GM19043 (cell line): Measurements from ENCODE around the gene MDP1.

Experiments
- ATAC-seq: cut with Tn5 transposase; IDR thresholded peaks from one replicate; pipeline ENCODE4 v1.9.1; 2021; ENCODE audit warnings: low read depth; ENCODE audit not compliant: unreplicated experiment

Gene MDP1

DNA sequence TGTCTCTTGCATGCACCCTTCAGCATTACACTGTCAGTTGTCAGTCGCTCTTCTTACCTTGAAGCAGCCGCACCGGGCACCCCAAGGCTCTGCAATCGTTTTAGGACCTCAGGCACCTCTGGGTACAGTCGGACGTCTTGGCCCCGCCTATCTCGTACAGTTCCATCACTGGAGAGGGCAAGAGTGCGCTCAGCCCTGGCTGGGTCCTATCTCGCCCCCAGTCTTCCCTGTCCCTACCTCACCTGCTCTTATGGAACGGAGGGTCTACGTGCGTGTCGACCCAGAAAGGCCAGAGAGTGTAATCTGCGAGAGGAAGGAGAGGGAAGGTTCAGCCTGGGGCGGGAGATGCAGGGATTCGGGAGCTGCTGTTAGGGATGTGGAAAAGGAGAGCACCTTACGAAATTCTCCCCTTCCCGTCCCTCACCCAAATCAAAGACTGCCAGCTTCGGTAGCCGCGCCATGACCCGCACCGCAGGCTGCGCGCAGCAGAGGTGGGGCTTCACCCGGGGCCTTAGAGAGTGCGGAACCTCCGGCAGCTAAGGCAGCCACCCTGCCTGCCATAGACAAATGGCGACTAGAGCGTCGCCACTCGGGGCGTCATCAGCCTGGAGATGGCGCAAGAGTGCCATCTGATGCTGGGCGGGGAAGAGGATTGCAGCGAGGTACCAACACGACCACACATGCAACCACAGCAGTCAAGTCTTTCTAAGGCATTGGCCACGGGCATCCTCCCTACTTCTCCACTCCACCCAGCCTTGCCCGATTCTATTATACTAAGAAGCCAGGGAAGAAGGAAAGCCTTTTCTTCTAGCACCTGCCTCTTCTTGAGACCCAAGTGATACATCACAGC is at the start of gene MDP1:
MDP1 (minus strand) TSS at position 572 of the 850 bp plus-strand sequence; CDS start at position 461, 111 bp downstream.
- peak; percentile 60 for ATAC-seq

GRCh38 chr14:24264298-24264697 is 48.4 kb upstream of the MDP1 start:
- ATAC-seq, result no peak

DNA sequence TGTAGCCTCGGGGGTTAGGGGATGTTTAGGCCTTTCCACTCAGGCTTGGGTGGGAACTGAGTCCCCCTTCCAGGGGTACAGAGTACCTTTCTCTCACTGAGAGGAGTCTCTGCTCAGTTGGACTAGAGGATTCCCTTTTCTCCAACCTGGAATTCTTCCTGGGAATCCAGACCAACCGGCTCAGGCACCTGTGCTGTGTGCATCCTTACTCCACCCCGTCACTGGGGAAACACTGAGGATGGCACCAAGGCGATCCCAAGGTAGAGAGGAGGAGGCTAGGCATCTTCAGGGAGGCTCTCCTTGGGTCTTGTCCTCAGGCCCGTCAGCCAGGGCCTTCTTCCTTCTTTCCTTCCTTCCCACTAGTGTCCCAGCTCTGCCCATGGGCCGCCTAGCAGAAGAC is 48.0 kb upstream of the MDP1 start:
- ATAC-seq, result no peak

GRCh38 chr14:24262821-24263733 is 47.2 kb upstream of the MDP1 start, which contains the start of gene TGM1:
TSS of gene TGM1 (minus strand) at chr14:24263177. CDS start at chr14:24262352, 825 bp downstream.
- no peak for ATAC-seq

DNA sequence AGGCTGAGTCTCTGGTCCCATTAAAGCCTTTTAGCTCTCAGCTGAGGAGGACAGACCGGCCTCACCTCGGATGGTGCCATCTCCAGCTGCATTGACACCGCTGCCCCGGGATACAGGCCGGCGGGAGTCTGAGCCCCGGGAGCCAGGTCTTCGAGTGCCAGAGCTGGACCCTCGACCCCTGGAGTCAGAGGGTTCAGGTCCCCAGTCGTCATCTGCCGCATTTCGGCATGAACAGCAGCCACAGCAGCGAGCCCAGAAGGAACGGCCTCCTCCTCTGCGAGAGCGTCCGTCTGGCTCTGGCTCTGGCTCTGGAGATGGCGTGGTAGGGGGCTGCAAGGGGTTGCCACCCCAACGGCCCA is 46.1 kb upstream of the MDP1 start:
- no peak for ATAC-seq

- no peak for ATAC-seq
Measured at GRCh38 chr14:24261256-24261968, 45.5 kb upstream of the MDP1 start.

GRCh38 chr14:24260780-24261157 is 44.9 kb upstream of the MDP1 start:
- no peak for ATAC-seq

DNA sequence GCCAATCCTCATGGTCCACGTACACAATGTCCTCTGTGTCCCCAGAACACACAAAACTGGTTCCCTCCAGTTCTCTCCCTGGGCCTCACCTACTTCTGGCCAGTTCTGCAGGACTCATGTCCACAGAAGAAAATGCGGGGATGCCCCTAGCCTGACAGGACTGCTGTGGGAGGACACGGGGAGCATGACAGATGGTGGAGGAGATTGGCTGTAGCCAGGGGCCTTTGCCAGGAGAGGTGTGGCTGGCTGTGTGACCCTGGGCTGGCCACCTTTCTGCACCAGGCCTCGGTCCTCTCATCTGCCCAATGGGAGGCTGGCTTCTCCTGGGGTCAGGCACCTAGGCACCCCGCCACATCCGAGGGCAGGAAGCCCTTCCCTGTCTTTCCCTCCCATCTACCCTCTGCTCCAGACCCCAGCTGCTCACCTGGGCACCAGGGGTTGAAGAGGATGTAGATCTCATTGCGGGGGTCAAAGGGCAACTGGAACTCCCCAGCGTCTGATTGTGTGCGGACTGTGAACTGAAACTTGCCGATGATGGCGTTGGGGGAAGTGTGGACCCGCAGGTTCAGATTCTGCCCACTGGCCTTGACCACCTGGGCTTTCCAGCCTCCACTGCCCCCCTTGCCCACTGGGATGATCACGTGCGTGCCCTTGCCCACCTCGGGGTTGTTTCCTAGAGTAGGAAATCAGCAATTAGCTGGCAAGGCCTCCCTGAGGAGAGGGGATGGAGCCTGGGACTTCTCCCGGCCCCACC is 44.3 kb upstream of the MDP1 start:
- no peak for ATAC-seq

- no peak for ATAC-seq
Measured at GRCh38 chr14:24259282-24260025, 43.6 kb upstream of the MDP1 start.

DNA sequence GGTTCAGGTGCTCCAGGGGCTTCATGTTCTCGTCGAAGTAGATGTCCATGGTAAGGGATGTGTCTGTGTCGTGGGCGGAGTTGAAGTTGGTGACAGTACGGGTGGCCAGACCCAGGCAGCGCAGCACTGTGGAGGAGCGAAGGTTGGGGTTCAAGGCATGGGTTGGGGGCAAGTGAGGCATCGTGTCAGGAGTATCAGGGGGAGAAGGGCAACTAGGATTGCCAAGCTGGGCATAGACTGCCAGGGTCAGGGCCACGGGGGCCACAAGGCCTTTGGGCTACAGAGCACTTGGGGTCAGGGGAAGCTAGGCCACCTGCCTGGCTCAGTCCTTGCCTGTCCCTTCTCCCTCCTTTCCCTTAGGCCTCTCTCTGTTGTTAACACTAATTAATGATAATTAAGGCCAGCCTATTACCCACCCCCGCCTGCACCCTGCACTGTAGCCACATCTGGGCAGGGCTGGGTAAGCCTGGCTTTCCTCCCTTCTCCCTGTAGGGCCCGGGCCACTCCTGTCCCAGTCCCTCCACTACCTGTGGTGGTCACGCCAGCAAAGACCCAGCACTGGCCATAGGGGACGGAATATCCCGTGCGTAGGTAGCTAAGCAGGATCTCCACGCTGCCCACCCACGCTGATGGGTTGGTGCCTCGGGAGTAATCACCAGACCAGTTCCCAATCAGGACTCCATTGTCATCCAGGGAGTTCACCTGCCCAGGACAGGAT is 42.8 kb upstream of the MDP1 start:
- no peak for ATAC-seq

GRCh38 chr14:24258119-24258518 is 42.3 kb upstream of the MDP1 start:
- ATAC-seq, result no peak

- ATAC-seq, result no peak
Measured at GRCh38 chr14:24256960-24257359, 41.1 kb upstream of the MDP1 start.

DNA sequence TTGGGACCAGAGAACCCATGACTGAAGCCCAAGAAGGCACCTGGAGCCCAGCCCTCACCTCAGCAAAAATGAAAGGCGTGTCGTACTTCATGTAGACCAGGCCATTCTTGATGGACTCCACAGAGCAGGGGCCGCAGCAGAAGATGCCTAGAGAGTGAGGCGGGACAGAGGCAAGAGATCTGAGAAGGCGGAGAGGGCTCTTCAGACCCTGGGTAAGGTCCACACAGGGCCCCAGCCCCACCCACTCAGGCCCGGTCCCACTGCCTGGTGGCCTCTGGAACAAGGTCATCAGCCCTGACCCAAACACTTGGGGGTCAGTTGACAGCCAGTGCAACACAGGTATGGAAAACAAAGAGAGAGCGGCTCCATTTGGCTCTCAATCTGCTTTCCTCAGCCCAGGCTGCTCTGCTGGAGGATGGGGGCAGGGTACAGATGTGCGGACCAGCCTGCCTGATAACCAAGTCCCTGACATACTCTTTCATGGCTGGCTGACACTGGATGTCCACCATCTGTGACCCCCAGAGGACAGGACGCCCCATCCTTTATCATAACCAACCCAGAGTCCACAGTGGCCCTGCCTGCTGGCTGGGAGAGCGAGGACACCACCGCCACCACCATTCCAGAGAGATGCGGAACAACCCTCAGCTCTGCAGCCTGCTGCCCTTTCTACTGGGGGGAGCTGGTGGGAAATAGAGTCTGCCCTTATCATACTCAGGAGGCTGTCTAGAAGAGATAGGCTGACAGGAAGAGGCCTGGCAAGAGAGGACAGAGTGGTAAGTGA is 40.3 kb upstream of the MDP1 start:
- no peak for ATAC-seq

DNA sequence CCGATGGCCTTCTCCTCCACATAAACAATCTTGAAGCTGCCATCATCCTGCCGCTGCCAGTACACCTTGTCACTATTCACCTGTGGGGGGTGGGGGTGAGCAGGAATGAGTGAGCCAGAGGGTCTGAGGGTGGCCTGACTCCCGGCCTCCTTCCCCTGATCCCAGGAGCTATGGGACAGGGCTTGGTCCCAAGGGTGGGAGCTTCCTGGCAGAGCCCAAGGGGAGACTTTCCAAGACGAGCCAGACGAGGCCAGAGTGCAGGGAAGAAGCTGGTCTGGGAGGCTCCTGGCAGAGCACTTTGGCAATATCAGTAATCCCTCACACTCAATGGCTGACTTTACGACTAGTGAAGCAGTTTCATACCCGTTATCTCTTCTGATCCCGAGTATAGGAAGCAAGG is 39.6 kb upstream of the MDP1 start:
- no peak for ATAC-seq

- no peak for ATAC-seq
Measured at GRCh38 chr14:24254630-24255392, 38.9 kb upstream of the MDP1 start.

GRCh38 chr14:24253936-24254335 is 38.1 kb upstream of the MDP1 start:
- ATAC-seq, result no peak
